Left lobe of liver (tissue), 2 donors: Measurements from ENCODE around the gene CTDNEP1. TPM values are rescaled to one million over a fixed set of nuclear protein-coding genes. Genes with fewer than 3 reads are reported as not detected.
"Not testable (repeated sequence)": the region's sequence is repeated elsewhere in the genome, so short reads cannot be mapped to it uniquely, and the experiment has no call there.

Source experiments
- ATAC-seq: fragments of 200-7000 bp; cut with Tn5 transposase; one replicate; pipeline ENCODE4 v1.9.1; 2020; ENCODE audit warnings: mild to moderate bottlenecking, moderate library complexity
- DNase-seq: peaks from one replicate; pipeline ENCODE4 v3.0.0-alpha.2; 2020; ENCODE audit warnings: low spot score
- total RNA-seq: library from RNA; stranded (reverse); gene quantifications from one replicate; pipeline ENCODE4 v1.2.1, GENCODE V29; 2021
- donor health status: DM: no; HTN: no; CAD: no; lungs with moderate emphysema.
- donor health status: DM: no; HTN: yes; CAD: no.

CTDNEP1 gene
- total RNA-seq, 1 donor from 2014 or later = 35.1 TPM

- no peak for DNase-seq
- ATAC-seq = no peak
These were observed 2.3 kb downstream of the CTDNEP1 start for GRCh38 chr17:7249214-7249613.

GRCh38 chr17:7248796-7249195 lies 2.7 kb downstream of the CTDNEP1 start:
- DNase-seq (no peak), ATAC-seq (no peak)

- ATAC-seq (no peak), DNase-seq (no peak)
These were observed 4.8 kb downstream of the CTDNEP1 start for GRCh38 chr17:7246779-7247178.

- not testable (repeated sequence) for ATAC-seq
- DNase-seq = peak; percentile 47
These were observed 7.7 kb downstream of the CTDNEP1 start for GRCh38 chr17:7243838-7244237.

- no peak for DNase-seq
- no peak for ATAC-seq
These were observed 8.1 kb downstream of the CTDNEP1 start for GRCh38 chr17:7243453-7243729.

GRCh38 chr17:7242717-7243452 lies 8.6 kb downstream of the CTDNEP1 start:
- DNase-seq (peak; percentile 97), ATAC-seq (peak; percentile 61)

GRCh38 chr17:7241783-7242716 lies 9.5 kb downstream of the CTDNEP1 start, which contains the start of gene GABARAP:
Gene GABARAP (minus strand): TSS chr17:7242449. CDS start chr17:7242330, 119 bp downstream.
- ATAC-seq (peak; percentile 63), DNase-seq (peak; percentile 95)

- DNase-seq (no peak), ATAC-seq (no peak)
These were observed 10.3 kb downstream of the CTDNEP1 start for GRCh38 chr17:7241090-7241733.

- no peak for DNase-seq
- no peak for ATAC-seq
These were observed 11.2 kb downstream of the CTDNEP1 start for GRCh38 chr17:7240375-7240774.

- ATAC-seq = peak; percentile 72
- peak; percentile 99 for DNase-seq
These were observed 12.2 kb downstream of the CTDNEP1 start, which contains the start of gene PHF23 for GRCh38 chr17:7239091-7240027. Gene PHF23 (minus strand): TSS chr17:7239457. CDS start chr17:7239279, 178 bp downstream.

- ATAC-seq (no peak), DNase-seq (no peak)
These were observed 13.0 kb downstream of the CTDNEP1 start for GRCh38 chr17:7238420-7239090.

- DNase-seq = peak; percentile 86
- peak; percentile 29 for ATAC-seq
These were observed 13.6 kb downstream of the CTDNEP1 start for GRCh38 chr17:7237761-7238419.

- ATAC-seq (no peak), DNase-seq (no peak)
These were observed 14.2 kb downstream of the CTDNEP1 start for GRCh38 chr17:7237266-7237760.

- DNase-seq (no peak), ATAC-seq (no peak)
These were observed 14.7 kb downstream of the CTDNEP1 start for GRCh38 chr17:7236808-7237207.

GRCh38 chr17:7235693-7236665 lies 15.6 kb downstream of the CTDNEP1 start:
- ATAC-seq = no peak

GRCh38 chr17:7234083-7234951 lies 17.2 kb downstream of the CTDNEP1 start, which contains the start of gene DVL2:
Gene DVL2 (minus strand): TSS chr17:7234517. CDS start chr17:7234262, 255 bp downstream.
- ATAC-seq (peak; percentile 65), DNase-seq (peak; percentile 97)

More at GRCh38 chr17:7235693-7236665, 15.6 kb downstream of the CTDNEP1 start:
- DNase-seq = no peak

GRCh38 chr17:7233701-7234082 lies 17.8 kb downstream of the CTDNEP1 start:
- ATAC-seq (peak; percentile 4), DNase-seq (no peak)
